Body of pancreas (tissue), 4 donors: ENCODE data around the gene OSBPL2.

Source experiments
- POLR2A ChIP-seq, 3 donors: fragments of 450-650 bp; IDR thresholded peaks; one replicate each; pipeline ENCODE4 v1.6.1; 2016; ENCODE audit warnings: antibody characterized with exemption in 3 of 3, mild to moderate bottlenecking in 2 of 3
- TF ChIP-seq, protein P1 (sequence below), 7 experiments: fragments of 450-650 bp in 4 of 7; fragments of 200-600 bp in 3 of 7; sonication (generic) in 3 of 7; IDR thresholded peaks; one replicate each; pipeline ENCODE4 v1.5.1; 2016 to 2019; ENCODE audit warnings: antibody characterized with exemption in 7 of 7

DNA sequence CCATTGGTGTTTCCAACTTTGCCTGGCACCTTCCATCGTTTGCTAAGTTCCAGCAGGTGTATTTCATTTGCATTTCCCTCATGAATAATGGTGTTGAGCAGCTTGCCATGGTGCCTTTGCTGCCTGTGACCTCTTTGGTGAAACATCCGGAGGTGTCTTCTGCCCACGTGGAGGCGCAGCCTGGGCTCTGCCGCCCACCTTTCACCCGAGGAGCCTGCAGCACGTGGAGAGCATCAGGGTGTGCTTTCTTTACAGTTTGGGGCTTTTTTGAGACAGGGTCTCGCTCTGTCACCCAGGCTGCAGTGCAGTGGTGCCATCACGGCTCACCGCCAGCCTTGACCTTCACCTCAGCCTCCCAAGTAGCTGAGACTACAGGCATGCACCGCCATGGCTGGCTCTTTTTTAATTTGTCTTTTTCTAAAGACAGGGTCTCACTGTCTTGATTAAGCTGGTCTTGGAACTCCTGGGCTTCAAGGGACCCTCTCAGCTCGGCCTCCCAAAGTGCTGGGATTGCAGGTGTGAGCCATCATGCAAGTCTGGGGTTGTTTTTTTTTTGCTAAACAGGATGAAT is 61.4 kb downstream of the OSBPL2 start:
- TF ChIP-seq, protein P1, sequence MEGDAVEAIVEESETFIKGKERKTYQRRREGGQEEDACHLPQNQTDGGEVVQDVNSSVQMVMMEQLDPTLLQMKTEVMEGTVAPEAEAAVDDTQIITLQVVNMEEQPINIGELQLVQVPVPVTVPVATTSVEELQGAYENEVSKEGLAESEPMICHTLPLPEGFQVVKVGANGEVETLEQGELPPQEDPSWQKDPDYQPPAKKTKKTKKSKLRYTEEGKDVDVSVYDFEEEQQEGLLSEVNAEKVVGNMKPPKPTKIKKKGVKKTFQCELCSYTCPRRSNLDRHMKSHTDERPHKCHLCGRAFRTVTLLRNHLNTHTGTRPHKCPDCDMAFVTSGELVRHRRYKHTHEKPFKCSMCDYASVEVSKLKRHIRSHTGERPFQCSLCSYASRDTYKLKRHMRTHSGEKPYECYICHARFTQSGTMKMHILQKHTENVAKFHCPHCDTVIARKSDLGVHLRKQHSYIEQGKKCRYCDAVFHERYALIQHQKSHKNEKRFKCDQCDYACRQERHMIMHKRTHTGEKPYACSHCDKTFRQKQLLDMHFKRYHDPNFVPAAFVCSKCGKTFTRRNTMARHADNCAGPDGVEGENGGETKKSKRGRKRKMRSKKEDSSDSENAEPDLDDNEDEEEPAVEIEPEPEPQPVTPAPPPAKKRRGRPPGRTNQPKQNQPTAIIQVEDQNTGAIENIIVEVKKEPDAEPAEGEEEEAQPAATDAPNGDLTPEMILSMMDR (IDR thresholded peaks at IDR 0.05): no peak
- TF ChIP-seq POLR2A (IDR thresholded peaks at IDR 0.05): no peak
